GM23248 (cell line): ENCODE results near the gene PYGB. TPM values are rescaled to one million over a fixed set of nuclear protein-coding genes. Genes with fewer than 3 reads are reported as not detected.

Experiments
- DNase-seq: peaks from one replicate; pipeline ENCODE4 v3.0.0-alpha.2; 2015
- H2AFZ ChIP-seq: fragments of 200-600 bp; sonication (generic); 2 replicates; pipeline ENCODE4 v1.6.1; 2016; ENCODE audit warnings: antibody characterized with exemption
- H3F3A ChIP-seq: fragments of 200-600 bp; sonication (generic); 2 replicates; pipeline ENCODE4 v1.6.1; 2016; ENCODE audit warnings: mild to moderate bottlenecking, antibody characterized with exemption, mixed run types; ENCODE audit not compliant: insufficient read depth
- H3K27ac ChIP-seq: fragments of 200-600 bp; sonication (generic); 2 replicates; pipeline ENCODE4 v1.5.1; 2016; ENCODE audit warnings: mild to moderate bottlenecking
- H3K27me3 ChIP-seq: fragments of 200-600 bp; sonication (generic); replicated peaks from 2 replicates; pipeline ENCODE4 v1.6.1; 2016; ENCODE audit warnings: mild to moderate bottlenecking; ENCODE audit not compliant: insufficient read depth
- H3K36me3 ChIP-seq: fragments of 200-600 bp; sonication (generic); 2 replicates; pipeline ENCODE4 v1.6.1; 2016; ENCODE audit warnings: low read depth, mild to moderate bottlenecking
- H3K4me1 ChIP-seq: fragments of 200-600 bp; sonication (generic); 2 replicates; pipeline ENCODE4 v1.6.1; 2016; ENCODE audit warnings: mild to moderate bottlenecking; ENCODE audit not compliant: insufficient read depth
- H3K4me2 ChIP-seq: fragments of 200-600 bp; sonication (generic); one replicate; pipeline ENCODE4 v1.6.1; 2016; ENCODE audit warnings: mild to moderate bottlenecking; ENCODE audit not compliant: unreplicated experiment
- H3K4me3 ChIP-seq: fragments of 200-600 bp; sonication (generic); 2 replicates; pipeline ENCODE4 v1.5.1; 2016; ENCODE audit warnings: mild to moderate bottlenecking
- H3K79me2 ChIP-seq: fragments of 200-600 bp; sonication (generic); 2 replicates; pipeline ENCODE4 v1.6.1; 2016; ENCODE audit warnings: mild to moderate bottlenecking; ENCODE audit not compliant: insufficient read depth
- H3K9ac ChIP-seq: fragments of 200-600 bp; sonication (generic); 2 replicates; pipeline ENCODE4 v1.6.1; 2016; ENCODE audit warnings: mild to moderate bottlenecking
- H3K9me2 ChIP-seq: fragments of 200-600 bp; sonication (generic); 2 replicates; pipeline ENCODE4 v1.6.1; 2016; ENCODE audit warnings: mixed run types, mild to moderate bottlenecking, moderate library complexity; ENCODE audit not compliant: insufficient read depth
- H3K9me3 ChIP-seq: fragments of 200-600 bp; sonication (generic); one replicate; pipeline ENCODE4 v1.6.1; 2017; ENCODE audit warnings: low read depth
- H4K20me1 ChIP-seq: fragments of 200-600 bp; sonication (generic); 2 replicates; pipeline ENCODE4 v1.6.0; 2016; ENCODE audit not compliant: insufficient read depth
- EZH2 ChIP-seq: fragments of 200-600 bp; sonication (generic); IDR thresholded peaks from 2 replicates; pipeline ENCODE4 v1.6.1; 2018; ENCODE audit warnings: antibody characterized with exemption, mild to moderate bottlenecking; ENCODE audit not compliant: insufficient read depth, poor library complexity, severe bottlenecking
- EZH2phosphoT487 ChIP-seq: fragments of 200-600 bp; sonication (generic); IDR thresholded peaks from 2 replicates; pipeline ENCODE4 v1.6.1; 2018; ENCODE audit warnings: antibody characterized with exemption, moderate library complexity, mild to moderate bottlenecking, low read depth; ENCODE audit not compliant: insufficient read depth
- WGBS, 2 experiments: methylation state at CpG; one replicate each; pipeline ENCODE4 v1.1.6; 2015 to 2017; ENCODE audit warnings: low lambda C conversion rate in 2 of 2, low coverage in 1 of 2; ENCODE audit errors: missing lambda C conversion rate in 2 of 2; 5-methylcytosine and 5-hydroxymethylcytosine counted together
- in situ Hi-C: fragments of 300-500 bp; cut with MboI; formaldehyde crosslinking; loops from 2 replicates; pipeline ENCODE4 v1.15.0; 2020
- polyA plus RNA-seq: library from polyadenylated mRNA; unstranded; fragments of >200 nt; fragmentation: Nextera tagmentation; extraction: Ambion mirVana; gene quantifications from 2 replicates; pipeline ENCODE4 v1.2.1, GENCODE V29; 2016
- total RNA-seq: library from RNA; depleted of rRNA; stranded (reverse); fragments of >200 nt; shearing (Covaris generic); gene quantifications from 2 replicates; pipeline ENCODE4 v1.2.3, GENCODE V29; 2014

PYGB gene
- total and polyA plus RNA-seq, 2 experiments from 2014 or later, result 74.1 to 116 TPM

DNA sequence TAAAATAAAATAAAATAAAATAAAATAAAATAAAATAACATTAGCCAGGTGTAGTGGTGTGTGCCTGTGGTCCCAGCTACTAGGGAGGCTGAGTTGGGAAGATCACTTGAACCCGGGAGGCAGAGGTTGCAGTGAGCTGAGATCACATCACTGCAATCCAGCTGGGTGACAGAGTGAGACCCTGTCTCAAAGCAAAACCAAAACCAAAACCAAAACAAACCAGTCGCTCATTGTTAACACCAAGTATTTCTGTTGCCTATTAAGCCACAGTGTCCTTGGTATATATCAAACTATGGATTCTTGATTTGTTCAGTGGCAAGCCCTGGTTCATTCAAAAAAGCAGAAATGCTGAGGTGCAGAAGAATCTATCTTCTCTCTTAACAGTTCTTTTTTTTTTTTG lies 65.7 kb downstream of the PYGB start:
- H3K9me2 ChIP-seq, result no peaks in the 10 kb centered on the region
- H3K27me3 ChIP-seq, result no peaks in the 10 kb centered on the region
- H3F3A ChIP-seq, result peaks cover 17% of the 10 kb centered on the region
- H3K4me1 ChIP-seq, result peaks cover 39% of the 10 kb centered on the region
- DNase-seq, result no peak
- no peaks in the 10 kb centered on the region for H3K79me2 ChIP-seq
- no peak overlapping the region for H3K4me2 ChIP-seq
- TF ChIP-seq EZH2phosphoT487, result no peak
- no peak for TF ChIP-seq EZH2
- H3K36me3 ChIP-seq, result no peaks in the 10 kb centered on the region
- H3K27ac ChIP-seq, result no peak overlapping the region
- H2AFZ ChIP-seq, result no peak overlapping the region
- no peak overlapping the region for H3K4me3 ChIP-seq
- in situ Hi-C loops, result no loop called here
- H3K9me3 ChIP-seq, result no peaks in the 10 kb centered on the region
- H3K9ac ChIP-seq, result no peak overlapping the region
- 94 to 95% methylated on average over 2 of the region's 2 CpGs for WGBS, 2 experiments
- no peaks in the 10 kb centered on the region for H4K20me1 ChIP-seq

DNA sequence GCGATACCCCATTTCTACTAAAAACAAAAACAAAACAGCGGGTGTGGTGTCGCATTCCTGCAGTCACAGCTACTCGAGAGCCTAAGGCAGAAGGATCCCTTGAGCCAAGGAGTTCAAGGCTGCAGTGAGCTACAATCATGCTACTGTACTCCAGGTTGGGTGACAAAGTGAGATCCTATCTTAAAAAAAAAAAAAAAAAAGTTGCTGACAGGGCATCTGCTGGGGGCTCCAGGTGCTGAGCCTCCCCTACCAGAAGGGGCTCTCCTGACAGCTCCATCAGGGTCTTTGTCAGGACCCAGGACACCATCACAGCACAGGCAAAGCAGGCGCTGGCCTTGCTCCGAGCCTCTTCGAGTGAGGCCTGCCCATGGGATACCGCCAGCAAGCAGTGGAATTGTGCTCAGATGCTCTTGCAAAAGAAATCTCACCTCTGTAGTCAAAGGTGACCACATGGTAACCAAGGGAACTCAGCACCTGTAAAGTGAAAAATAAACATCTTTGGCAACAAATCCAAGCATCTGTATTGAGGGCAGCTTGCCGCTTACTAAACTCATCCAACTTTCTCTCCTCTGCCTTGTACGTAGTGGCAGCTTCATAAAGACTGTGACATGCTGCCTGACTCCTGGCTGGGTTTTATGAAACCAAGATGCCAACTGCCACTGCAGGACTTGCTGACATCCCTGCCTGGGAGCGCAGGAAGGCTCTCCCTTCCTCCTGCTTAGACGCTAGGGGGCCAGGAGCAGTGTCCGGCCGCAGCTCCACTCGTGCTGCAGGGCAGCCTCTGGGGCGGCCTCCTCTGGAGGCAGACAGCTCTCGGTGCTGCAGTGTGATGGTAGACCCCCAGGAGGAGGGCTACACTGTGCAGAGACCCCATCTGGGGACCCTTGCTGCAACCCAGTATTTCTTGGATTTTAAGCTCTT lies 66.9 kb downstream of the PYGB start:
- Histone ChIP-seq H3K79me2 (no peaks in the 10 kb centered on the region), H3K4me1 (peaks cover 27% of the 10 kb centered on the region), H3K4me3 (no peak overlapping the region), H3K27me3 (no peaks in the 10 kb centered on the region), H3K36me3 (no peaks in the 10 kb centered on the region), H3F3A (peaks cover 17% of the 10 kb centered on the region), H3K4me2 (no peak overlapping the region), H2AFZ (no peak overlapping the region), H3K27ac (no peak overlapping the region), H3K9me3 (no peaks in the 10 kb centered on the region), H4K20me1 (no peaks in the 10 kb centered on the region), H3K9ac (no peak overlapping the region), H3K9me2 (no peaks in the 10 kb centered on the region)
- in situ Hi-C loops, result no loop called here
- TF ChIP-seq EZH2, result no peak
- no peak for TF ChIP-seq EZH2phosphoT487
- 93 to 96% methylated on average over 16 to 17 of the region's 17 CpGs for WGBS, 2 experiments
- no peak for DNase-seq

DNA sequence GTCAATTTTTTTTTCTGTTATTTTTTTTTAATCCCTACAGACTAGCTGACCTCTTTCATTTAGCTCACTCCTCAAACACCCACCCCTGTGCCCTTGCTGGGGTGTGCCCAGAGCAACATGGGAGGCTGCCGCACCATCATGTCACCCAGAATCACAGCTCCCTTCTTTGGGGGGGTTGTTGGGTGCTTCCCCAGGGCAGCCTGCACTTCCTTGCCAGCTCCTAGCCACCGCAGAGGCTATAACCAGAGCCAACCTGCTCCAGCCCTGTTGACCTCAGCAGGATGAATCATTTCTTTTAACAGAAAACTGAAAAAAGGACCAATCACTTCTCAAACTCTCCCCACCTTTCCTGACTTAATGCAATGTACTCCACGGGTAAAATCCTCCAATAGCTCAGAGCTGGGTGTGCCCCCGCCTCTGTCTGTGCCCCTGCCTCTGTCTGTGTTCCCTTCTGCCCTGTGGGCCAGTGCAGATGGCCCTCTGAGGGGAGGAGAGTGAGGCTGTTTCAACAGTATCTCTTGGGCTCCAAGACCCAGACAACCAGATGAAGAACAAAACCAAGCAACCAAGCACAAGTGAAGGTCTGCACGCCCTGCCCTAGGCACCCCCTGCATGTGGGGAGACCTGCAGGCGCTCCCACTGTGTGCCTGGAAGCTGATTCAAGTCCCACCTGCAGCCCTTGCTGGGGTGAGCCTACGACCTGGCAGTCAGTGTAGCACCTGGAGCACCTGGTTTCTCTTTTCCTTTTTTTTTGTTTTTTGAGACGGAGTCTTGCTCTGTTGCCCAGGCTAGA lies 67.7 kb downstream of the PYGB start:
- Histone ChIP-seq H3F3A (peaks cover 9% of the 10 kb centered on the region), H3K79me2 (no peaks in the 10 kb centered on the region), H3K9me2 (no peaks in the 10 kb centered on the region), H4K20me1 (no peaks in the 10 kb centered on the region), H3K4me1 (peaks cover 19% of the 10 kb centered on the region), H3K4me3 (no peak overlapping the region), H3K27ac (0 out of 2 replicates have a peak overlapping the region, but pooled peaks have one; percentile 3), H3K9me3 (no peaks in the 10 kb centered on the region), H3K36me3 (no peaks in the 10 kb centered on the region), H3K27me3 (no peaks in the 10 kb centered on the region), H3K9ac (no peak overlapping the region), H3K4me2 (no peak overlapping the region), H2AFZ (no peak overlapping the region)
- TF ChIP-seq EZH2 (no peak), EZH2phosphoT487 (no peak)
- DNase-seq, result peak; percentile 63
- 75 to 80% methylated on average over 8 of the region's 8 CpGs for WGBS, 2 experiments
- in situ Hi-C loops, result no loop called here

DNA sequence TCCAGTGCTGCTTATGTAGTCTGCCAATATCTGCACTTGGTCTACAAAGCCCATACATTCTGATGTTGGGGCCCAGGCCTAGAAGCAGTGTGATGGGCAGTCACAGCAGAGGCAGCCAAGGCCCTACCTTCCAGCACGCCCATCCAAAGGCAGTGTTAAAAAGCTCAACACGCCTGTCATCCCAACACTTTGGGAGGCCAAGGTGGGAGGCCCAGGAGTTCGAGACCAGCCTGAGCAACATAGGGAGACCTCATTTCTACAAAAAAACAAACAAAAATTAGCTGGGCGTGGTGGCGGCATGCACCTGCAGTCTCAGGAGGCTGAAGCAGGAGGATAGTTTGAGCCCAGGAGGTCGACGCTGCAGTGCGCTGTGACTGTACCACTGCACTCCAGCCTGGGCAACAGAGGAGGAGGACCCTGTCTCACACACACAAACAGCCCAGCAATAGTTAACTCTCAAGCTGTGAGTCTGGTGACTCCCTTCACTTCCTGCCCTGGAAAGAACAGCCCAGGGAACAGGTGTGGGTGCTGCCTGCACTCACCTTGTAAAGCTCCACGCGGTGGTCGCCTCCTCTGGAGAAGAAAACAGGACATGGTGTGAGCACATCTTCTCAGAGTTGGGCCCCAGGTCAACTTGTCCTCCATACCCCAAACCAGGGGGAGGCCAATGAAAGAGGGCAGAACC lies 68.8 kb downstream of the PYGB start:
- Histone ChIP-seq H4K20me1 (no peaks in the 10 kb centered on the region), H3K4me3 (no peak overlapping the region), H3K9ac (no peak overlapping the region), H3K79me2 (no peaks in the 10 kb centered on the region), H3K27me3 (no peaks in the 10 kb centered on the region), H3K4me2 (no peak overlapping the region), H3F3A (no peaks in the 10 kb centered on the region), H3K4me1 (peaks cover 9% of the 10 kb centered on the region), H3K36me3 (no peaks in the 10 kb centered on the region), H3K9me2 (no peaks in the 10 kb centered on the region), H3K27ac (no peak overlapping the region), H2AFZ (no peak overlapping the region), H3K9me3 (no peaks in the 10 kb centered on the region)
- in situ Hi-C loops, result no loop called here
- DNase-seq, result no peak
- WGBS, 2 experiments, result 99 to 100% methylated on average over 11 of the region's 11 CpGs
- TF ChIP-seq EZH2 (no peak), EZH2phosphoT487 (no peak)
